GM19455 (cell line): ENCODE measurements around the gene TMEM125.

ENCODE experiments used
- ATAC-seq: cut with Tn5 transposase; IDR thresholded peaks from one replicate; pipeline ENCODE4 v1.9.1; 2021; ENCODE audit not compliant: unreplicated experiment

The TMEM125 gene

GRCh38 chr1:43246466-43247213 lies 23.1 kb upstream of the TMEM125 start:
- ATAC-seq: no peak

GRCh38 chr1:43247256-43247921 lies 22.4 kb upstream of the TMEM125 start:
- ATAC-seq: no peak

GRCh38 chr1:43250351-43250761 lies 19.4 kb upstream of the TMEM125 start:
- no peak for ATAC-seq

GRCh38 chr1:43251024-43251423 lies 18.8 kb upstream of the TMEM125 start:
- no peak for ATAC-seq

- ATAC-seq: no peak
Observed at GRCh38 chr1:43252225-43252624, 17.6 kb upstream of the TMEM125 start.

GRCh38 chr1:43253173-43253572 lies 16.6 kb upstream of the TMEM125 start:
- no peak for ATAC-seq

GRCh38 chr1:43253876-43254275 lies 15.9 kb upstream of the TMEM125 start:
- no peak for ATAC-seq

GRCh38 chr1:43255438-43256210 lies 14.2 kb upstream of the TMEM125 start:
- ATAC-seq: no peak

GRCh38 chr1:43256675-43257570 lies 12.9 kb upstream of the TMEM125 start:
- no peak for ATAC-seq

GRCh38 chr1:43258370-43258769 lies 11.4 kb upstream of the TMEM125 start:
- no peak for ATAC-seq

- no peak for ATAC-seq
Observed at GRCh38 chr1:43265431-43265830, 4.4 kb upstream of the TMEM125 start.

- no peak for ATAC-seq
Observed at GRCh38 chr1:43266881-43267280, 2.9 kb upstream of the TMEM125 start.

GRCh38 chr1:43267291-43267805 lies 2.4 kb upstream of the TMEM125 start:
- no peak for ATAC-seq

- ATAC-seq: no peak
Observed at GRCh38 chr1:43267818-43268425, 1.9 kb upstream of the TMEM125 start.

- ATAC-seq: no peak
Observed at GRCh38 chr1:43270421-43271095, 775 bp downstream of the TMEM125 start.

GRCh38 chr1:43271186-43272118 lies 1.7 kb downstream of the TMEM125 start:
- no peak for ATAC-seq

GRCh38 chr1:43272161-43272560 lies 2.4 kb downstream of the TMEM125 start:
- no peak for ATAC-seq
